HG03066 (cell line): ENCODE measurements around the gene IFI27L2.

Experiments
- ATAC-seq: cut with Tn5 transposase; IDR thresholded peaks from one replicate; pipeline ENCODE4 v1.9.1; 2021; ENCODE audit warnings: low read depth; ENCODE audit not compliant: unreplicated experiment

IFI27L2 gene

GRCh38 chr14:94124582-94125377 lies 4.6 kb downstream of the IFI27L2 start:
- ATAC-seq, result no peak

- ATAC-seq, result no peak
Observed at GRCh38 chr14:94123868-94124267, 5.5 kb downstream of the IFI27L2 start.

- no peak for ATAC-seq
Observed at GRCh38 chr14:94123296-94123695, 6.1 kb downstream of the IFI27L2 start.

DNA sequence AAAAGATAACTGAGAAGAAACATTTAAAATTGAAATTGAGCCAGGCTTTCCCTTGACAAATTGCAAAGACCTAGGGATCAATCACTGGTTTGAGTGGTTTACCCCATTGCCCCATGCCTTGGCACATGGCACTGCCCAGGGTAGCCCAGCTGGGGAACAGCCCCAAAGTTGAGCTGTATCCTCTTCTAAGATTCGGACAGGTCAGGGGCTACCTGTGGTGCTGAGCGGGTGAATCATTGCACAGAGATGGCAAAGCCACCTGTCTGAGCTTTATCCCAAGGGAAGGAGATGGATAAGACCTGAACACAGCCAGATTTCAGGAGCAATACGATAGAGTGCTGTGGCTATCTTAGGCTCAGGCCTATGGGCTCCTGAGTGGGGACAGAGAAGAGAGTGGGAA lies 7.0 kb downstream of the IFI27L2 start:
- ATAC-seq, result no peak

- ATAC-seq, result no peak
Observed at GRCh38 chr14:94121485-94121884, 7.9 kb downstream of the IFI27L2 start.

- ATAC-seq, result no peak
Observed at GRCh38 chr14:94120667-94121340, 8.6 kb downstream of the IFI27L2 start.

GRCh38 chr14:94119071-94119470 lies 10.3 kb downstream of the IFI27L2 start:
- no peak for ATAC-seq

- no peak for ATAC-seq
Observed at GRCh38 chr14:94117856-94118255, 11.5 kb downstream of the IFI27L2 start.

DNA sequence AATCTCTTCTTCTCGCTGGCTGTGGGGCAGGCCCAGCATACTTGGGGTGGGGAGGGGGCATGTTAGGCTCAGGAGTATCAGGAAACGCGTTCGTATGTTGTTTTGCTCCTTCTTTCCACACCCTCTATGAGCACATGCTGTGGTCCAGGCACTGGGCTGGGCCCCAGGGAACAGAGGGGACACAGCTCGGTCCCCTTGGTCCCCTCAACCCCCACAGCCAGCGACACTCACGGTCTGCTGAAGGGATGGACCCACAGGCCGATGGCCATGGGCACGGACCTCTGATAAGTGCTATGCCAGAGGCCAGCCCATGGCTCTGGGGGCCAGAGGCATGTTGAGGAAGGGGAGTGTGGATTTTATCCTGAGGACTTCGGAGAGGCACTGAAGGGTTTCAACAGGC lies 12.7 kb downstream of the IFI27L2 start:
- no peak for ATAC-seq

DNA sequence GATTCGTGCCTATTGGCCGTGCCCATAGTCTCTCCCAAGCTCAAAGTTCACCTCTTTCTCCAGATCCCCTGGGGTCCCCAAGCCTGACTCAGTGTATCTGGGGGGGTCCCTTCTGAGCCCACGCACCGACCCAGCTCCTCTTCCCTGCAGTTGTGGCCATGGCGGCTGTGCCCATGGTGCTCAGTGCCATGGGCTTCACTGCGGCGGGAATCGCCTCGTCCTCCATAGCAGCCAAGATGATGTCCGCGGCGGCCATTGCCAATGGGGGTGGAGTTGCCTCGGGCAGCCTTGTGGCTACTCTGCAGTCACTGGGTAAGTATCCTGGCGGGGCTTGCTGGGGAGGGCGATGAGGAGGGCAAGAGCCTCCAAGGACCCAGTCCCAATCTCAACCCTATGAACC lies 13.8 kb downstream of the IFI27L2 start:
- no peak for ATAC-seq

GRCh38 chr14:94115058-94115591 lies 14.3 kb downstream of the IFI27L2 start:
- ATAC-seq, result no peak

DNA sequence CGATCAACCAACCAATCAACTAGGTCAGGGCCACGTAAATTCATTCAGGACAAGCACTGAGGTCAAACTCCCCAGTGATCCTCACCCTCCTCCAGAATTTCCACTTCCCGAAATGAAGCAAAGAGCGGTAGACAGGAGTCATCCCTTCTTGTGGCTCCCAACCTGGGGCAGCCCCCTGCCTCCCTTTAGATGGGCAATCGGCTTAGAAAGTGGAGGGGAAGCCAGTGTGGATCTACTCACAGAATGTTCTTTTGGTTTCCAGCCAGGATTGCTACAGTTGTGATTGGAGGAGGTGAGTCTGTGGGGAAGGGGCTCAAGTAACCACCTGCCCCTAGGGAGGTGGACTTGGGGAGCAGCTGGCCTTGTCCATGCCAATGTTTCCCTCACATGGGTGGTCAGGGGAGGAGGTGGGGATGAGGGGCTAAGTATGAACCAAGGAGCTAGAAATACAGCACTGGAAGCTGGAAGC lies 14.8 kb downstream of the IFI27L2 start:
- ATAC-seq, result no peak

DNA sequence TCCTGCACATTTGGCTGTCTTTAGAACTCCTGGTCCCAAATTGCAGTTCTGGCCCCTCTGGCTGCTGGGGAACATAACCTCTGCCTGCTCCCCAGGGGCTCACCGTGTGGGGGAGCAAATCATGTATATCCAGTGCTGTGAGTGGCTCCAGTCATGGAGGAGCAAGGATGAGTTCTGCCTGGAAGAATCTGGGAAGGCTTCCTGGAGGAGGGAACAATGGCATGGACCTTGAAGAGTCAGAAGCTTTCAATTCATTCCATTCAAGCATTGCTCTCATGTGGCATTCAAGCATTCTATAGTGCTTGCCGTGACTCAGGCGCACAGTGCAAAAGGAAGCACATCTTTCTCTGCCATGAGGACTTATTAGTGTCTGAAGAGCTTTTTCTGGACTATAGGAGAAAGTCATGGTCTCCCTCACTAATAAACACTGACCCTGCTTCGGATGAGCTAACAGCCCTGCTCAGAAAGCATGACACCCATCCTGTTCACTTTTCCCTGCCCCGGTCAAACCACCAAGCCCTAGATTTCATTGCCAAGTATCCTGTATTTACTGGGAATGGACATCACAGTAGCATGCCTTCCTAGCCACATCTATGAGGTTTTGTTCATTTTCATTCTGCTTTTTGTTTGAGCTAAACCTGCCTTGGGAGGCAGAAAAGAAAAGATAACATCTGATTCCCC lies 15.4 kb downstream of the IFI27L2 start:
- no peak for ATAC-seq

DNA sequence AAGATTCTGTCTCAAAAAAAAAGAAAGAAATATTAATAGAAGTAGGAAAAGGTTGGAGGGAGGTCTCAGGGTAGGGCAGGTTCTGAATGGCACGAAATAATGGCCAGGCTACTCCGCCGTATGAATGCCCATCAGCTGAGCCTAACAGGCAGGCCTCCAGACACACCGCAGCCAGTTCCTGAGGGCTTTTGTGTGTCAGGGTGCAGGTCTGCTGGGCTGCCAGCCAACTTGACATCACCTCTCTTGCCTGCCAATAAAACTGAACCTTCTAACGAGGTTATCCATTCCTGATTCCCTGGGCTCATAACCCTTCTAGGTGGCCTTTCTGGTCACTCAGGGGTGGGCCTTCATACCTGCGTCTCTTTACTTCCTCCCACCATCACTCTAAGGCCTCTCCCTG lies 15.9 kb downstream of the IFI27L2 start:
- ATAC-seq, result no peak

- no peak for ATAC-seq
Observed at GRCh38 chr14:94113073-94113472, 16.3 kb downstream of the IFI27L2 start.

DNA sequence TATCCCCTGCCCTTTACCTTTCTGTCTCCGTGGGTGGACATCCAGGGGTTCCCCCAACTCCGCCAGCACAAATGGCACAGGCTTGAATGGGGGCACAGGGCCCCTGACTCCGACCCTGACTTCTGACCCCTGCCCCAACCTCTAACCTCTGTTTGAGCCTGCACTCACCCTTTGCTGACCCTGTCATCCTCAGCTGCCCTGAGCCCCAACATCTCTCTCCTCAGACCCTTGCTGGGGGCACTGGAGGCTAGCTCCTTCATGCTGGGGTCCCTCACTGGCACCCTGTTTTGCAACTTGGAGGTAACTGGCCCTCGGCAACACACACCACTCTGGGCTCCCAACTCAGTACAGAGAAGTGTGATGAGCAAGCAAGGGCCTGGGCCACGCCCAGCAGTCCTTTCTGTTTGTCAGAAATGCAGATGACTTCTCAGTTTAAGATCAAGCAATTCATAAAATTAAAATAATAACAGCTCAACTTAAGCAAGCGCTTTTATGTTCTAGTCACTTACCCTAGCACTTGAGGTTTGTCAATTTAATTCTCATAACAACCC lies 16.8 kb downstream of the IFI27L2 start:
- no peak for ATAC-seq

GRCh38 chr14:94111276-94112095 lies 17.9 kb downstream of the IFI27L2 start:
- ATAC-seq, result no peak

DNA sequence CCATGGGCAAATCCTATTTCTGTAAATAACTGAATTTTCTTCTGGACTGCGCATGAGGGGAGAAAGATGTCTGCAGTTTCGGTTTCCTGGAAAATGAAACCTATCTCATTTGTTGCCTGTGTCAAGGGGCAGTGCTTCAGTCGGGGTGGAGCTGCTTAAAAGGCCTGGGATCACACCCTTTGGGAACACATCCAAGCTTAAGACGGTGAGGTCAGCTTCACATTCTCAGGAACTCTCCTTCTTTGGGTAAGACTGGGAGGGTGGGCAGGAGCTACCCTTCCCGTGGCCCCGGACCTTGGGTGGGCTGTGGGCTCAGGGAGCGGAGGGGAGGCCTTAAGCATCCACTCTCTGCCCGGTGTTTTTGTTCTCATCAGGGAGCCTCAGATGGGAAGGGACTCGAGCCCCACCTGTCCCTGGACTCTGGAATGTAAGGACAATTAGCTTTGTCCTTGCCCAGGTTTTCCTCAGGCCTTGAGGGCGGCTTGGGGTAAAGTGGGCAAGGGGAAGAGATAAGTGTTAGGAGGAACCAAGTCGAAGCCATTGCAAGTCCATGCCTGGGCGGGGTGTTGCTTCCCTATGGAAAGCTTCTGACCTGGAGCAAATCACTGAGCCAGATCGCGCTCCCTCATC lies 18.7 kb downstream of the IFI27L2 start, which contains the start of gene IFI27:
Gene IFI27, plus strand, starts transcription at position 185 of the 630 bp plus-strand sequence.
- ATAC-seq, result no peak

GRCh38 chr14:94109915-94110250 lies 19.5 kb downstream of the IFI27L2 start:
- ATAC-seq, result no peak

DNA sequence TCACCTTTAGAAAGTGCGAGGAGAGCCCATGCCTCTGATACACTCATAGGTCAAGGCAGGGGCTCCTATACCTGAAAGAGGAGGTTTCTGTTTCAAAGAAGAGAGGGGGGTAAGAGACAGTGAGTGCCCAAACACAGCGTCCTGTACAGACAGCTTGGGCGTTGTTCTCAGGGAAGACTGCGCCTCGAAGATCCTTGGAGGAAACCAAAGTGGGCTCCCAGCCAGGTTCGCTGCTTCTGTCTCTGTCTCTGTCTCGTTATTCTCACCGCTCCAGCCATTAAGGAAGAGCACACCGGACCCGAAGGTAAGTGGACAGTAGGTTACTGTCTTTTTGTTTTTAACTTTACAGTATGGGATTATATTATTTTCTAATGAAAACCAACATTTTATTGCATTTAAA lies 24.7 kb downstream of the IFI27L2 start:
- ATAC-seq, result no peak
